Activated naive CD8-positive, alpha-beta T cell treated with anti-CD3 and anti-CD28 coated beads, Interleukin-2, amount 50 U/mL, for 24 hours (primary cell): ENCODE measurements around the gene SMOC1.

Experiments used
- ATAC-seq: fragments of 150-1000 bp; cut with Tn5 transposase; one replicate; pipeline ENCODE4 v1.10.0; 2021
- DNase-seq: peaks from one replicate; pipeline ENCODE4 v3.0.0; 2021
- H3K27ac Mint-ChIP-seq: one replicate; pipeline ENCODE4 v1.8.0; 2021; ENCODE audit warnings: mild to moderate bottlenecking, mixed read lengths
- H3K27me3 Mint-ChIP-seq: one replicate; pipeline ENCODE4 v1.8.0; 2021; ENCODE audit warnings: mixed read lengths
- H3K36me3 Mint-ChIP-seq: one replicate; pipeline ENCODE4 v1.8.0; 2021; ENCODE audit warnings: low read depth, mixed read lengths
- H3K4me1 Mint-ChIP-seq: one replicate; pipeline ENCODE4 v1.8.0; 2021; ENCODE audit warnings: mixed read lengths
- H3K4me3 Mint-ChIP-seq: one replicate; pipeline ENCODE4 v1.8.0; 2021; ENCODE audit warnings: mild to moderate bottlenecking, moderate library complexity, mixed read lengths
- H3K9me3 Mint-ChIP-seq: one replicate; pipeline ENCODE4 v1.8.0; 2021; ENCODE audit warnings: mixed read lengths

SMOC1 gene

DNA sequence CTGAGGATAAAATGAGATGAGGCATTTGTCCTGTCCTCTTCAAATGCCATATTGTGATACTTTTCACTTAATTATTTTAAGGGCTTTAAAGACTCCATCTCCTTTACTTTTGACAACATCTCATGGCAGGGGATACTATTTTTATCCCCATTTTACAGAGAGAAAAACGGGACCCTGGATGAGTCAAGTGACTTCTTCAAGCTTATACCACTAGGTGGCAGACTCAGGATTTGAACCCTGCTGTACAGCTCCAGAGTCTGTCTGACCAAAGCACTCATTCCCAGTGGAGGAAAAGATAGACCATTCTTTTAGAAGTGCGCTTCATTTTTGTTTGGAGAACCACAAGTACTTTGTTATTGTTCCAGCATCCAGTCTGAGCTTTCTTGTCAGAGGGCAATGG lies 1.7 kb upstream of the SMOC1 start:
- Mint-ChIP-seq H3K4me3 (no peak overlapping the region), H3K27me3 (peaks cover 50% of the 10 kb centered on the region), H3K36me3 (no peaks in the 10 kb centered on the region), H3K9me3 (no peaks in the 10 kb centered on the region), H3K4me1 (no peaks in the 10 kb centered on the region), H3K27ac (no peak overlapping the region)
- ATAC-seq (no peak), DNase-seq (no peak)

- ATAC-seq (no peak), DNase-seq (no peak)
- H3K4me3 Mint-ChIP-seq, result no peak overlapping the region
- no peak overlapping the region for H3K27ac Mint-ChIP-seq
- H3K27me3 Mint-ChIP-seq, result peaks cover 52% of the 10 kb centered on the region
- H3K36me3 Mint-ChIP-seq, result no peaks in the 10 kb centered on the region
- no peaks in the 10 kb centered on the region for H3K4me1 Mint-ChIP-seq
- no peaks in the 10 kb centered on the region for H3K9me3 Mint-ChIP-seq
Measured at GRCh38 chr14:69878251-69878650, 965 bp upstream of the SMOC1 start.

- peaks cover 60% of the 10 kb centered on the region for H3K27me3 Mint-ChIP-seq
- DNase-seq, result no peak
- H3K36me3 Mint-ChIP-seq, result no peaks in the 10 kb centered on the region
- no peaks in the 10 kb centered on the region for H3K4me1 Mint-ChIP-seq
- ATAC-seq, result no peak
- no peak overlapping the region for H3K4me3 Mint-ChIP-seq
- H3K9me3 Mint-ChIP-seq, result no peaks in the 10 kb centered on the region
- H3K27ac Mint-ChIP-seq, result no peak overlapping the region
Measured at GRCh38 chr14:69880044-69880487, 850 bp downstream of the SMOC1 start.

- no peaks in the 10 kb centered on the region for H3K9me3 Mint-ChIP-seq
- no peak for ATAC-seq
- H3K36me3 Mint-ChIP-seq, result no peaks in the 10 kb centered on the region
- H3K27ac Mint-ChIP-seq, result no peak overlapping the region
- no peaks in the 10 kb centered on the region for H3K4me1 Mint-ChIP-seq
- H3K27me3 Mint-ChIP-seq, result peaks cover 60% of the 10 kb centered on the region
- H3K4me3 Mint-ChIP-seq, result no peak overlapping the region
- no peak for DNase-seq
Measured at GRCh38 chr14:69880893-69881292, 1.7 kb downstream of the SMOC1 start.

- Mint-ChIP-seq H3K27me3 (peaks cover 57% of the 10 kb centered on the region), H3K9me3 (no peaks in the 10 kb centered on the region), H3K36me3 (no peaks in the 10 kb centered on the region), H3K4me1 (no peaks in the 10 kb centered on the region), H3K4me3 (no peak overlapping the region), H3K27ac (no peak overlapping the region)
- DNase-seq, result no peak
- ATAC-seq, result no peak
Measured at GRCh38 chr14:69882116-69882864, 3.1 kb downstream of the SMOC1 start.

DNA sequence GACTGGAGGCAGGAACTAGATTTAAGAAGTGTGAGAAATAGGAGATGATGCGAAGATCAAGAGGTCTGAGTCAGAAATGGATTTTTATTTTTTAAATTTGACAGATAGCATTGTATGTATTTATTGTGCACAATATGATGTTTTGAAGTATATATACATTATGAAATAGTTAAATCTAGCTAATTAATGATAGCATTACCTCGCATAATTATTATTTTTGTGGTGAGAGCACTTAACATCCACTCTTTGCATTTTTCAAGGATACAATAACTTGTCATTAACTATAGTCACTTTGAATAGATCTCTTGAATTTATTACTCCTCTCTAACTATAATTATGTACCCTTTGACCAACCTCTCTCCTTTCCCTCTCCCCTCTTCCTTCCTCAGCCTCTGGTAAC lies 3.7 kb downstream of the SMOC1 start:
- Mint-ChIP-seq H3K27me3 (peaks cover 52% of the 10 kb centered on the region), H3K4me3 (no peak overlapping the region)

GRCh38 chr14:69886453-69887242 lies 7.4 kb downstream of the SMOC1 start:
- peaks cover 28% of the 10 kb centered on the region for H3K27me3 Mint-ChIP-seq
- no peak for ATAC-seq
- no peaks in the 10 kb centered on the region for H3K9me3 Mint-ChIP-seq
- H3K4me1 Mint-ChIP-seq, result no peaks in the 10 kb centered on the region
- no peak for DNase-seq
- no peak overlapping the region for H3K4me3 Mint-ChIP-seq
- H3K36me3 Mint-ChIP-seq, result no peaks in the 10 kb centered on the region
- no peak overlapping the region for H3K27ac Mint-ChIP-seq

More for the DNA sequence above, 3.7 kb downstream of the SMOC1 start:
- ATAC-seq (no peak), DNase-seq (no peak)
- Mint-ChIP-seq H3K4me1 (no peaks in the 10 kb centered on the region), H3K36me3 (no peaks in the 10 kb centered on the region), H3K27ac (no peak overlapping the region), H3K9me3 (no peaks in the 10 kb centered on the region)

- H3K27me3 Mint-ChIP-seq, result peaks cover 19% of the 10 kb centered on the region
- no peak overlapping the region for H3K4me3 Mint-ChIP-seq
- no peak overlapping the region for H3K27ac Mint-ChIP-seq
Measured at GRCh38 chr14:69887740-69888657, 8.8 kb downstream of the SMOC1 start.

DNA sequence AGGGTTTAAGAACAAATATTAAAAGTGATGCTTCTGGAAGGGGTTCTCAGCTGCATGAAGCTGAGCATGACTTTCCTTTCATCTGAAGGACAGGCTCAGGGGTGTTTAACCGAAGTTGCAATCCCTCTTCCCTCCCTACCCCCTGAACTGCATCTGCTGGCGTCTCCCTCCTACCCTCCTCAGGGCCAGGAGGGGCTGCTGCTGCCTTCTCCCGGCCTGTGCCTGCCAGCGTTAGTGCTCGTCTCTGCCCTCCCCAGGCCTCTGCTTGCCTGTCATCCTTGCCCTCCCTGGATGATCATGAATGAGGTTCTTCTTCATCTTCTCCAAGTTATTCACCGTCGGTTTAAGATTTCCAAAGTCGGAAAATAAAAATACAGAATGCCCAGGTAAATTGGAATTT lies 12.2 kb downstream of the SMOC1 start:
- Mint-ChIP-seq H3K4me1 (no peaks in the 10 kb centered on the region), H3K9me3 (no peaks in the 10 kb centered on the region), H3K27me3 (peaks cover 11% of the 10 kb centered on the region), H3K27ac (no peak overlapping the region), H3K36me3 (no peaks in the 10 kb centered on the region), H3K4me3 (no peak overlapping the region)
- ATAC-seq (no peak), DNase-seq (no peak)

More at GRCh38 chr14:69887740-69888657, 8.8 kb downstream of the SMOC1 start:
- Mint-ChIP-seq H3K4me1 (no peaks in the 10 kb centered on the region), H3K9me3 (no peaks in the 10 kb centered on the region), H3K36me3 (no peaks in the 10 kb centered on the region)
- DNase-seq (no peak), ATAC-seq (no peak)

DNA sequence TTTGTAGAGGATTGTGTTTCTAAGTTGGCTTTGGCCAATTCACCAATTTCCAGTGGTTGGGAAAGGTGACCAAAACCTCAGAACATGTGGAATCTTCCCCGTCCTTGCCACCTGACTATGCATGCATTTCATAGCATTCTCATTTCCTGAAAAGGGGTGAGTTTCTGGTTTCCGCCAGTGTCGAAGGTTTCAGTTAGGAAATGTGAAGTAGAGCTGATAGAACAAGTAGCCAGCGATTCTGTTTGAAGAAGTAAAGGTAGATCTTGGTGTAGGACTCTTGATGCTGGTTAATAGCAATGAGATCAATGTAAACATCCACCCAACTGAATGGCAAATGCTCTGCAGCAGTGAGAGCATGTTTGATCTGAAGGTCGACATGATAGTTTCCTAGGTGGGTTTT lies 15.9 kb downstream of the SMOC1 start:
- DNase-seq (no peak), ATAC-seq (no peak)
- no peak overlapping the region for H3K4me3 Mint-ChIP-seq
- no peaks in the 10 kb centered on the region for H3K4me1 Mint-ChIP-seq
- H3K9me3 Mint-ChIP-seq, result peaks cover 16% of the 10 kb centered on the region
- peaks cover 8% of the 10 kb centered on the region for H3K27me3 Mint-ChIP-seq
- H3K36me3 Mint-ChIP-seq, result no peaks in the 10 kb centered on the region
- H3K27ac Mint-ChIP-seq, result no peak overlapping the region

DNA sequence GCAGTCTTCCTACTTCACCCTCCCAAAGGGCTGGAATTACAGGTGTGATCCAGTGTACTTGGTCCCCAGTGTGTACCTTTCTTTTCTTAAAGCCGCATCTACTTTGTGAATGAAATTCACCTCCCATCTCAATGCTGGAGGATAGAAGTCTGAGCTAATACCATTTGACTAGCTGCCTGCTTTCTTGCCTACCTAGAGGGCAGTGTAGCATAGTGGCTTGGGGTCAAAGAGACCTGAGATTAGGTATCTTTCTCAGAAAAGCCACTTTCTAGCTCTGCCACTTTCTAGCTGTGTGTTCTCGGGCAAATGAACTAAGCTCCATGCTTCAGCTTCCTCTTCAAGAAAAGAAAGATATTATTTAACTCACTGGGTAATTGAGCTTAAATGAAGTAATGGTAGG lies 16.9 kb downstream of the SMOC1 start:
- H3K27ac Mint-ChIP-seq, result no peak overlapping the region
- ATAC-seq (no peak), DNase-seq (no peak)
- H3K36me3 Mint-ChIP-seq, result no peaks in the 10 kb centered on the region
- no peak overlapping the region for H3K4me3 Mint-ChIP-seq
- peaks cover 16% of the 10 kb centered on the region for H3K9me3 Mint-ChIP-seq
- no peaks in the 10 kb centered on the region for H3K4me1 Mint-ChIP-seq
- peaks cover 8% of the 10 kb centered on the region for H3K27me3 Mint-ChIP-seq

GRCh38 chr14:69896972-69897371 lies 17.8 kb downstream of the SMOC1 start:
- no peaks in the 10 kb centered on the region for H3K4me1 Mint-ChIP-seq
- no peak overlapping the region for H3K27ac Mint-ChIP-seq
- ATAC-seq, result no peak
- no peak overlapping the region for H3K4me3 Mint-ChIP-seq
- H3K9me3 Mint-ChIP-seq, result peaks cover 16% of the 10 kb centered on the region
- no peak for DNase-seq
- H3K27me3 Mint-ChIP-seq, result peaks cover 5% of the 10 kb centered on the region
- H3K36me3 Mint-ChIP-seq, result no peaks in the 10 kb centered on the region

- H3K4me1 Mint-ChIP-seq, result no peaks in the 10 kb centered on the region
- no peaks in the 10 kb centered on the region for H3K36me3 Mint-ChIP-seq
- DNase-seq (no peak), ATAC-seq (no peak)
- H3K4me3 Mint-ChIP-seq, result no peak overlapping the region
- peaks cover 16% of the 10 kb centered on the region for H3K9me3 Mint-ChIP-seq
- no peak overlapping the region for H3K27ac Mint-ChIP-seq
- H3K27me3 Mint-ChIP-seq, result peaks cover 1% of the 10 kb centered on the region
Measured at GRCh38 chr14:69900603-69901002, 21.4 kb downstream of the SMOC1 start.

DNA sequence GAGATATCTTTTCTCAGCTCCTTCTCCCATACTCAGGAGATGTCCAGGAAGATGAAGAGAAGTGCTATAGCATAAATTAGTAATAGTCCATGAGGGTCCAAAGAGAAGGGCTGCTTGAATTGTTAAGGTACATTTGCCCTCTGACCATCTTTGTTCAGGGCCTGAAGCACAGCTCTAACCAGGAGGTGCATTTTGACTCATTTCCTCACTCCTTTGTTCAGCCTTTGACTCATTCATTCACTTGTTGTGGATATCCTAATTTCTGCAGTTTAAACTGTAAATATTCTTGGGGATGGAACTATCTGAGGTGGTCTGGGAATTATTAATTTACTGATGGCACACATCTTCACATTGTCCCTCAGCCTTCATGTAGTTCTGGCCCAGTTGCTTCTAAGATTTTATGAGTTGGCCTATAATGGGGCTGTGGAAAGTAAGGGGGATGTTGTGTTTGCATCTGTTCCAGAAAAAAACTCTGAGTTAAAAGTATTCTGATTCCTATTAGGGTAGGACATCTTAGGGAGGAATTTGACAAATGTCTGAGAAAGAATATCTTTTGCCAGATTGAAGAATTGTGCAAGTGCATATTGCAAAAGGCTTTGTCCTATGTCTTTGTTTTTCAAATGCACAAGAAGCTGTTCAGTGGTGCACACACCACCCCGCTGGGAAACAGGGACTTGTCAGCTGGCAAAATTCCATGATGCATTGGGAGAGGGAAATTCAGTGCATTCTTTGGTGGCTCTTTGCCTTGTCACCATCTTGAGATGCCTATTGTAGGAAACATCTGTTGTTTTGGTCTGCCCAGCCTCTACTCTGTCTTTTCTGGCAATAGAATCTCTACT lies 22.1 kb downstream of the SMOC1 start:
- no peaks in the 10 kb centered on the region for H3K4me1 Mint-ChIP-seq
- DNase-seq (no peak), ATAC-seq (no peak)
- H3K4me3 Mint-ChIP-seq, result no peak overlapping the region
- no peaks in the 10 kb centered on the region for H3K36me3 Mint-ChIP-seq
- peaks cover 1% of the 10 kb centered on the region for H3K27me3 Mint-ChIP-seq
- H3K9me3 Mint-ChIP-seq, result peaks cover 16% of the 10 kb centered on the region
- no peak overlapping the region for H3K27ac Mint-ChIP-seq
